Measurements from ENCODE around the gene KNCN.

Gene KNCN

GRCh38 chr1:46524843-46525242 is 26.6 kb downstream of the KNCN start:
- H3K79me2 ChIP-seq (ENCODE audit: low read length) = no peaks in the 10 kb centered on the region
- H3K9me3 ChIP-seq (replicated peaks; ENCODE audit: insufficient read depth, low read length) = no peaks in the 10 kb centered on the region
- peaks cover 21% of the 10 kb centered on the region for H3K27me3 ChIP-seq (replicated peaks; ENCODE audit: insufficient read depth, low read length)
- no peak overlapping the region for H2AFZ ChIP-seq (ENCODE audit: low read length)
- no peaks in the 10 kb centered on the region for H4K20me1 ChIP-seq (ENCODE audit: insufficient read depth, low read length)
- H3K36me3 ChIP-seq (replicated peaks; ENCODE audit: insufficient read depth, low read length) = no peaks in the 10 kb centered on the region
- no peak overlapping the region for H3K4me2 ChIP-seq (ENCODE audit: low read depth, low read length)
- H3K27ac ChIP-seq (ENCODE audit: low read length) = no peak overlapping the region
- H3K9me2 ChIP-seq (replicated peaks; ENCODE audit: insufficient read depth, low read length) = no peaks in the 10 kb centered on the region
- DNase-seq = no peak
- no peaks in the 10 kb centered on the region for H3K4me1 ChIP-seq (ENCODE audit: low read length)
- no peak for TF ChIP-seq EZH2phosphoT487 (IDR thresholded peaks at IDR 0.05; ENCODE audit: low read length)
- TF ChIP-seq CTCF (IDR thresholded peaks at IDR 0.05; ENCODE audit: low read length) = no peak
- no peak for TF ChIP-seq EZH2 (optimal IDR thresholded peaks at IDR 0.05; ENCODE audit: low read depth, low read length)
- H3K4me3 ChIP-seq (ENCODE audit: low read length) = no peak overlapping the region
- no peak overlapping the region for H3K9ac ChIP-seq (ENCODE audit: low read length)
- no peaks in the 10 kb centered on the region for H3F3A ChIP-seq (ENCODE audit: insufficient read depth, low read length)

GRCh38 chr1:46523496-46524353 is 27.7 kb downstream of the KNCN start:
- Histone ChIP-seq H3K9me2 (replicated peaks; ENCODE audit: insufficient read depth, low read length) (no peaks in the 10 kb centered on the region), H3K27me3 (replicated peaks; ENCODE audit: insufficient read depth, low read length) (peaks cover 15% of the 10 kb centered on the region), H3K9ac (ENCODE audit: low read length) (no peak overlapping the region), H4K20me1 (ENCODE audit: insufficient read depth, low read length) (no peaks in the 10 kb centered on the region), H3K4me3 (ENCODE audit: low read length) (no peak overlapping the region), H3K4me1 (ENCODE audit: low read length) (no peaks in the 10 kb centered on the region), H3F3A (ENCODE audit: insufficient read depth, low read length) (no peaks in the 10 kb centered on the region), H3K9me3 (replicated peaks; ENCODE audit: insufficient read depth, low read length) (no peaks in the 10 kb centered on the region), H3K79me2 (ENCODE audit: low read length) (no peaks in the 10 kb centered on the region), H3K27ac (ENCODE audit: low read length) (no peak overlapping the region), H2AFZ (ENCODE audit: low read length) (no peak overlapping the region), H3K4me2 (ENCODE audit: low read depth, low read length) (no peak overlapping the region), H3K36me3 (replicated peaks; ENCODE audit: insufficient read depth, low read length) (no peaks in the 10 kb centered on the region)
- DNase-seq = no peak
- TF ChIP-seq EZH2 (optimal IDR thresholded peaks at IDR 0.05; ENCODE audit: low read depth, low read length) (no peak), CTCF (IDR thresholded peaks at IDR 0.05; ENCODE audit: low read length) (no peak), EZH2phosphoT487 (IDR thresholded peaks at IDR 0.05; ENCODE audit: low read length) (no peak)

GRCh38 chr1:46522969-46523320 is 28.5 kb downstream of the KNCN start:
- Histone ChIP-seq H3K79me2 (ENCODE audit: low read length) (no peaks in the 10 kb centered on the region), H3K4me3 (ENCODE audit: low read length) (no peak overlapping the region), H3K4me1 (ENCODE audit: low read length) (no peaks in the 10 kb centered on the region), H4K20me1 (ENCODE audit: insufficient read depth, low read length) (no peaks in the 10 kb centered on the region), H3K9me2 (replicated peaks; ENCODE audit: insufficient read depth, low read length) (no peaks in the 10 kb centered on the region), H3K9me3 (replicated peaks; ENCODE audit: insufficient read depth, low read length) (no peaks in the 10 kb centered on the region), H3K27ac (ENCODE audit: low read length) (no peak overlapping the region), H2AFZ (ENCODE audit: low read length) (no peak overlapping the region), H3F3A (ENCODE audit: insufficient read depth, low read length) (no peaks in the 10 kb centered on the region), H3K36me3 (replicated peaks; ENCODE audit: insufficient read depth, low read length) (no peaks in the 10 kb centered on the region), H3K4me2 (ENCODE audit: low read depth, low read length) (no peak overlapping the region), H3K9ac (ENCODE audit: low read length) (no peak overlapping the region), H3K27me3 (replicated peaks; ENCODE audit: insufficient read depth, low read length) (peaks cover 11% of the 10 kb centered on the region)
- no peak for DNase-seq
- no peak for TF ChIP-seq CTCF (IDR thresholded peaks at IDR 0.05; ENCODE audit: low read length)
- TF ChIP-seq EZH2phosphoT487 (IDR thresholded peaks at IDR 0.05; ENCODE audit: low read length) = no peak
- no peak for TF ChIP-seq EZH2 (optimal IDR thresholded peaks at IDR 0.05; ENCODE audit: low read depth, low read length)
